ENCODE measurements around the gene SLC4A2. TPM values are rescaled to one million over a fixed set of nuclear protein-coding genes. Genes with fewer than 3 reads are reported as not detected.

The SLC4A2 gene
- total RNA-seq, 2 donors from 2014 or later = 76.7 to 169 TPM

DNA sequence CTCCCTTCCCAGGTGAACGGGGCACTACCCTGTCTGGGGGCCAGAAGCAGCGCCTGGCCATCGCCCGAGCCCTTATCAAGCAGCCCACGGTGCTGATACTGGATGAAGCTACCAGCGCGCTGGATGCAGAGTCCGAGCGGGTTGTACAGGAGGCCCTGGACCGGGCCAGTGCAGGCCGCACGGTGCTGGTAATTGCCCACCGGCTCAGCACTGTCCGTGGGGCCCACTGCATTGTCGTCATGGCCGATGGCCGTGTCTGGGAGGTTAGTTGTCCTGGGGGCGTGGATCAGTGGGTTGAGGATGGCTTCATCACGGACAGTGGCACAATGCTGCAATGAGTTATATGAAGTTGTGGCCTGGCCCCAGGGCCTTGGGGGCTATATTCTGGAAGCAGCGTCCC is 15.4 kb upstream of the SLC4A2 start:
- H3K9ac ChIP-seq (ENCODE audit: low read depth in 2 of 2, low read length in 2 of 2) = no peak overlapping the region
- intact Hi-C loops (cut with DNase I) = no loop called here
- H3K9me3 ChIP-seq = no peaks in the 10 kb centered on the region
- no peaks in the 10 kb centered on the region for H3K27me3 ChIP-seq
- no peak overlapping the region for H3K27ac ChIP-seq
- no peak for DNase-seq
- TF ChIP-seq, protein P1, sequence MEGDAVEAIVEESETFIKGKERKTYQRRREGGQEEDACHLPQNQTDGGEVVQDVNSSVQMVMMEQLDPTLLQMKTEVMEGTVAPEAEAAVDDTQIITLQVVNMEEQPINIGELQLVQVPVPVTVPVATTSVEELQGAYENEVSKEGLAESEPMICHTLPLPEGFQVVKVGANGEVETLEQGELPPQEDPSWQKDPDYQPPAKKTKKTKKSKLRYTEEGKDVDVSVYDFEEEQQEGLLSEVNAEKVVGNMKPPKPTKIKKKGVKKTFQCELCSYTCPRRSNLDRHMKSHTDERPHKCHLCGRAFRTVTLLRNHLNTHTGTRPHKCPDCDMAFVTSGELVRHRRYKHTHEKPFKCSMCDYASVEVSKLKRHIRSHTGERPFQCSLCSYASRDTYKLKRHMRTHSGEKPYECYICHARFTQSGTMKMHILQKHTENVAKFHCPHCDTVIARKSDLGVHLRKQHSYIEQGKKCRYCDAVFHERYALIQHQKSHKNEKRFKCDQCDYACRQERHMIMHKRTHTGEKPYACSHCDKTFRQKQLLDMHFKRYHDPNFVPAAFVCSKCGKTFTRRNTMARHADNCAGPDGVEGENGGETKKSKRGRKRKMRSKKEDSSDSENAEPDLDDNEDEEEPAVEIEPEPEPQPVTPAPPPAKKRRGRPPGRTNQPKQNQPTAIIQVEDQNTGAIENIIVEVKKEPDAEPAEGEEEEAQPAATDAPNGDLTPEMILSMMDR (IDR thresholded peaks at IDR 0.05) = no peak
- H3K36me3 ChIP-seq = no peaks in the 10 kb centered on the region
- H3K4me1 ChIP-seq = no peaks in the 10 kb centered on the region
- no peak overlapping the region for H3K4me3 ChIP-seq

DNA sequence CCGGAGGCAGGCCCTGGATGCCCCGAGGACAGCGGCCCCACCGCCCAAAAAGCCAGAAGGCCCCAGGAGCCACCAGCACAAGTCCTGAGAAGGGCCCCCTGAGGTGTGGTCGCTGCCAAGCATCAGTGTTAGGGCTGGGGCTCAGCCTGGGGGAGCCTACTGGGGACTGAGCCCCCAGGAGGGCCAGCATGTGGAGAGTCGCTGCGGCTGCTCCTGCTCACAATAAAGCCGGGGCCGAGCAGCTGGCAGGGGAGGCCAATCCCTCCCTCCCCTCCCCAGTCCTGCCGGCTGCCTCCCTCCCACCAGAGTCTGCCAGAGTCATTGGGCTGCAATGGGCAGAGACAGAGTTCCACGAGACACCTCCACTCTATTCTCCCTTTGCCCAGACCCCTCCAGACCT is 14.1 kb upstream of the SLC4A2 start:
- Histone ChIP-seq H3K9ac (ENCODE audit: low read depth in 2 of 2, low read length in 2 of 2) (no peak overlapping the region), H3K27ac (no peak overlapping the region), H3K36me3 (no peaks in the 10 kb centered on the region), H3K27me3 (no peaks in the 10 kb centered on the region), H3K9me3 (no peaks in the 10 kb centered on the region), H3K4me3 (no peak overlapping the region), H3K4me1 (no peaks in the 10 kb centered on the region)
- TF ChIP-seq, protein P1 (IDR thresholded peaks at IDR 0.05) = no peak
- no peak for DNase-seq
- intact Hi-C loops (cut with DNase I) = no loop called here

DNA sequence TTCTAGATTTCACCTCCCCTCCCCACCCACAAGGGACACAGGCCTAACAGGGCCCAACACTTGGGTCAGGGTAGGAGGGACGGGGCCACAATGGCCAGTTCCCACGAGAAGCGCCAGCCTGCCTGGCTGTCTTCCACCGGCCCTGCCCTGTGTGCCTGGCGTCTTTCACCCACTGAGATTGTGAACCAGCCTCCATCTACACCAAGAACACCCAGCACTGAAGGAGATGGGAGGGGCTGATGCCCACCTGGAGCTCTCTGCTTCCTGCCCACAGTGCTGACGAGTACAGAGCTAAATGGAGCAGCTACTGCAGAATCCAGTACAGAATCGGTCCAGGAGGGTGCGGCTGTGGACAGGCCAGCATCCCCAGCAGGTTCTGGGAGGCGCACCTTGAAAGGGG is 13.4 kb upstream of the SLC4A2 start:
- no peaks in the 10 kb centered on the region for H3K27me3 ChIP-seq
- DNase-seq = no peak
- no peak overlapping the region for H3K4me3 ChIP-seq
- H3K4me1 ChIP-seq = peaks cover 1% of the 10 kb centered on the region
- no peak overlapping the region for H3K27ac ChIP-seq
- H3K9ac ChIP-seq (ENCODE audit: low read depth in 2 of 2, low read length in 2 of 2) = no peak overlapping the region
- no peaks in the 10 kb centered on the region for H3K36me3 ChIP-seq
- intact Hi-C loops (cut with DNase I) = no loop called here
- TF ChIP-seq, protein P1 (IDR thresholded peaks at IDR 0.05) = no peak
- no peaks in the 10 kb centered on the region for H3K9me3 ChIP-seq

DNA sequence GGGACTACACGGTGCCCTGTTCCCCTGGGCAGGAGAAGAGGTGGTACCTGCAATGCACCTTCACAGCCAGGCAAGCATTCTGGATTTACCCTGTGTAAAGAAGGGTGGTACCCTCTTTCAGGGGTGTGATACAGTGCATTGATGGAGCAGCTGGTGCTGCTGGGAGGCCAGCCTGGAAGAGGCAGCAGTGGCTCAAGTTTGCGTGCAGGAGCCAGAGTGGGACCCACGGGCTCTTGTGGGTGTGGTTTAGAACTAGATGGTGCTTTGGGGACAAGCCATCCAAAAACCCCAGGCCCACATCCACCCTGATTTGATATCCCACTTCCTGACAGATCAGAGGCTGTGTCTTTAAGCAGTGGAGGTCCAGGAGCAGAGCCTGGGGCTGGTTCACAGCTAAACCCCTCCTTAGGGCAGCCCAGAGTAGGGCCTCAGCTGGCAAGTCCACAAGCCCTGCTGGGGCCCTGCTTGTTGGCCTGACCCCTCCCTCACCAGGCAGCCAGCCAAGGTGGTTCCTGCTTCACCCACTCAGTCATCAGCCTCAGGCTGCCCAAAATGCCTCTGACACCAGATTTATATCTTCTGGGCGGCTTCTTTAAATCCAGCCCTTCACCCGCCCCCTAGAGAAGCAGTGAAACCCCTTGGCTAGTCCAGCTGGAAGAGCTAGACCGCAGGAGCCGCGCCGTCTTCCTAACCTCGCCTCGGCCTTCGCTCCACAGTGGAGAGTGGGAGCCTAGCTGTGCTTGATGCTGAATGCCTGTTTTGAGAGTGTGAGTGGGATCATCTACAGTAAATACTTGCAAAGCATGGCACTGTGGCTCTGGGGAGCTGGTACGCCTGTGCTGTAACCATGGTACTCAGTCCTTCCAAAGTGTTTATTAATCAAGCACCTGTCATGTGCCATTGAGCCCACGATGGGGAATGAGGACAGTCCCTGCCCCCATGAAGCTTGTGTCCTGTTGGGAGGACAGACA is 12.5 kb upstream of the SLC4A2 start:
- peaks cover 7% of the 10 kb centered on the region for H3K4me1 ChIP-seq
- intact Hi-C loops (cut with DNase I) = no loop called here
- peak; percentile 31 for DNase-seq
- TF ChIP-seq, protein P1 (IDR thresholded peaks at IDR 0.05) = no peak
- H3K27ac ChIP-seq = no peak overlapping the region
- no peaks in the 10 kb centered on the region for H3K9me3 ChIP-seq
- no peak overlapping the region for H3K9ac ChIP-seq (ENCODE audit: low read depth in 2 of 2, low read length in 2 of 2)
- H3K4me3 ChIP-seq = no peak overlapping the region
- H3K36me3 ChIP-seq = no peaks in the 10 kb centered on the region
- H3K27me3 ChIP-seq = no peaks in the 10 kb centered on the region

DNA sequence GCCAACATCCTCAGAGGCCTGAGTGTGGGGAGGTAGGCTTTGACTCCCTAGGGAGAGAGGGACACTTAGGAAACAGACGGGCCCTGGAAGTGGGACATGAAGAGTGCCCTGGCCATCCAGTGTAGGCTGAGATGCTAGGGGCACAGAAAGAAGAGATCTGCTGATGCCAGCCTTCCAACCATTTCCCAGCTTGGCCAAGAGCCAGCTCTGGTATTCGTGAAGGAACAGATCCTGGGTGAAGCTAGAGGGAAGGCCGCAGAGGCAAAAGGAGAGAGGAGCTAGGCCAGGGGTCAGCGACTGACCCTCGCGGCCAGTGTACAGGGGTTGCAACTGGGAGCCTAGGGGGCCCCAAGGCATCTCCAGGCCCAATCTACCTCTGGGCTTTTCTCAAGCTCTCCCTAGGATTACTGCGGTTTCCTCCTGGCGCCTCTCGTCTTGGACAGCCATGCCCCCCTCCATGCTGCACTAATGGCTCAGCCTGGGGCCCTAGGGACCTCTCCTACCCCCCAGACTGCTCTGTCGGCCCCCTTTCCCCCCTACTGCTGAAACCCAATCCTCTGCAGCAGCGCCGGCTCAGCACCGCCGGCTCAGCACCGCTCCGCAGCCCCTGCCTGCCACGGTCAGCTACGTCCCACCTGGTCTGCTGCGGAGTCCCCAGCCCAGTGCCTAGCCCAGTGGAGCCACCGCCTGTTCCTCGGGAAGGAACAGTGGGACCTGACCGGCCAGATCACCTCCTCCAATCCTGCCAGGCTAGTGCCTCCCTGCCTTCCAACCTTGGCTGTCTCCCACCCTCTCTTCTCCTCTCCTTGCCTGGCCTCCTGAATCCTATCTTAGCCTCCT is 11.2 kb upstream of the SLC4A2 start, which contains the start of gene ASIC3:
TSS of gene ASIC3 (plus strand) at position 556 of the 840 bp plus-strand sequence. CDS start 355 bp downstream, outside the sequence.
- TF ChIP-seq, protein P1 (IDR thresholded peaks at IDR 0.05) = no peak
- no peak for DNase-seq
- H3K27me3 ChIP-seq = no peaks in the 10 kb centered on the region
- H3K4me1 ChIP-seq = peaks cover 7% of the 10 kb centered on the region
- intact Hi-C loops (cut with DNase I) = no loop called here
- no peak within 1 kb of the TSS for H3K4me3 ChIP-seq
- no peak within 1 kb of the TSS for H3K27ac ChIP-seq
- H3K36me3 ChIP-seq = no peaks in the 10 kb centered on the region
- H3K9me3 ChIP-seq = no peaks in the 10 kb centered on the region
- H3K9ac ChIP-seq (ENCODE audit: low read depth in 2 of 2, low read length in 2 of 2) = no peak within 1 kb of the TSS
